H1 (cell line): ENCODE results near the gene ANKRD17. TPM values are rescaled to one million over a fixed set of nuclear protein-coding genes. Genes with fewer than 3 reads are reported as not detected.

Source experiments
- CTCF ChIA-PET: fragments of 300-600 bp; sonication (Branson Sonifier 250); formaldehyde crosslinking; loops from one replicate; lab custom pipeline; 2021; ENCODE audit not compliant: partially characterized antibody; lab: Charles Lee
- POLR2A ChIA-PET: fragments of 300-600 bp; sonication (Branson Sonifier 250); formaldehyde crosslinking; loops from one replicate; lab custom pipeline; 2021; ENCODE audit warnings: inconsistent platforms; ENCODE audit not compliant: partially characterized antibody; lab: Charles Lee
- DNase-seq, 2 experiments: peaks; one replicate each; pipeline versions ENCODE4 v3.0.0 to v3.0.0-alpha.2; 2010 to 2022; ENCODE audit warnings: low spot score in 2 of 2, low read depth in 1 of 2, mixed read lengths in 1 of 2
- FAIRE-seq: peaks from 2 replicates; lab custom pipeline; 2011; peaks lifted over from hg19 to GRCh38; lab: Jason Lieb, UNC
- H2AFZ ChIP-seq: 2 replicates; pipeline ENCODE4 v1.8.1; 2012; ENCODE audit warnings: low read length, inconsistent platforms
- H2AK5ac ChIP-seq: 2 replicates; pipeline ENCODE4 v1.6.1; 2013; ENCODE audit warnings: low read depth, low read length
- H2BK120ac ChIP-seq: replicated peaks from 2 replicates; pipeline ENCODE3; 2013; ENCODE audit warnings: low read depth, low read length, inconsistent platforms
- H2BK12ac ChIP-seq: 2 replicates; pipeline ENCODE4 v1.6.1; 2013; ENCODE audit warnings: low read depth, low read length
- H2BK15ac ChIP-seq: 2 replicates; pipeline ENCODE4 v1.6.1; 2013; ENCODE audit warnings: low read length
- H2BK20ac ChIP-seq: 2 replicates; pipeline ENCODE4 v1.6.1; 2013; ENCODE audit warnings: low read length
- H2BK5ac ChIP-seq: 2 replicates; pipeline ENCODE4 v1.6.1; 2013; ENCODE audit warnings: low read depth, low read length
- H3K14ac ChIP-seq: 2 replicates; pipeline ENCODE4 v1.6.1; 2013; ENCODE audit warnings: inconsistent platforms; ENCODE audit not compliant: insufficient read length
- H3K18ac ChIP-seq: 2 replicates; pipeline ENCODE4 v1.6.1; 2013; ENCODE audit warnings: low read length; ENCODE audit errors: extremely low read depth
- H3K23ac ChIP-seq: 2 replicates; pipeline ENCODE4 v1.6.1; 2013; ENCODE audit warnings: inconsistent platforms; ENCODE audit not compliant: insufficient read length
- H3K23me2 ChIP-seq: 2 replicates; pipeline ENCODE4 v1.6.1; 2013; ENCODE audit warnings: low read depth, low read length
- H3K27ac ChIP-seq: 2 replicates; pipeline ENCODE4 v1.6.1; 2011; ENCODE audit warnings: low read depth, low read length, inconsistent platforms
- H3K27me3 ChIP-seq, 4 experiments: replicated peaks in 1 of 4; 1 replicate in 1 of 4; 2 replicates in 3 of 4; pipeline versions ENCODE4 v1.6.1 to v1.8.1; 2011 to 2013; ENCODE audit warnings: low read length in 3 of 4, mild to moderate bottlenecking in 3 of 4, inconsistent platforms in 2 of 4, mixed read lengths in 2 of 4, moderate library complexity in 1 of 4; ENCODE audit not compliant: control insufficient read depth in 3 of 4, insufficient read depth in 3 of 4; ENCODE audit errors: extremely low read depth in 1 of 4
- H3K36me3 ChIP-seq, 4 experiments: 2 replicates each; pipeline versions ENCODE4 v1.6.1 to v1.8.1; 2011 to 2013; ENCODE audit warnings: mild to moderate bottlenecking in 4 of 4, low read length in 3 of 4, moderate library complexity in 2 of 4, control low read depth in 1 of 4, inconsistent platforms in 1 of 4; ENCODE audit not compliant: insufficient read depth in 4 of 4, control insufficient read depth in 2 of 4
- H3K4ac ChIP-seq: replicated peaks from 2 replicates; pipeline ENCODE3; 2013; ENCODE audit warnings: low read length, low read depth, mixed read lengths, inconsistent platforms; ENCODE audit not compliant: insufficient read length
- H3K4me1 ChIP-seq, 4 experiments: replicated peaks in 1 of 4; 1 replicate in 1 of 4; 2 replicates in 3 of 4; pipeline versions ENCODE4 v1.6.1 to v1.8.1; 2011 to 2013; ENCODE audit warnings: low read length in 3 of 4, inconsistent platforms in 2 of 4, mixed read lengths in 1 of 4; ENCODE audit not compliant: insufficient read depth in 4 of 4, control insufficient read depth in 3 of 4
- H3K4me2 ChIP-seq, 2 experiments: 2 replicates each; pipeline versions ENCODE4 v1.6.1 to v1.8.1; 2011 to 2013; ENCODE audit warnings: low read depth in 2 of 2, low read length in 2 of 2, control low read depth in 1 of 2, inconsistent platforms in 1 of 2, mild to moderate bottlenecking in 1 of 2; ENCODE audit not compliant: insufficient read depth in 1 of 2
- H3K4me3 ChIP-seq, 4 experiments: fragments of 200-600, 300-600 bp in 1 of 4; sonication (generic), shearing (Covaris generic), sonication (Bioruptor Twin) in 1 of 4; 2 replicates each; pipeline versions ENCODE4 v1.5.1 to v1.8.1; 2011 to 2016; ENCODE audit warnings: low read length in 4 of 4, low read depth in 3 of 4, control low read depth in 2 of 4, inconsistent platforms in 2 of 4, mild to moderate bottlenecking in 2 of 4, mixed read lengths in 1 of 4, moderate library complexity in 1 of 4; ENCODE audit not compliant: insufficient read depth in 2 of 4; ENCODE audit errors: extremely low read depth in 1 of 4
- H3K56ac ChIP-seq: replicated peaks from 2 replicates; pipeline ENCODE3; 2013; ENCODE audit warnings: low read depth, mild to moderate bottlenecking, mixed read lengths, low read length, inconsistent platforms; ENCODE audit not compliant: insufficient read length
- H3K79me1 ChIP-seq: 2 replicates; pipeline ENCODE4 v1.6.1; 2013; ENCODE audit warnings: low read depth, low read length, control low read depth
- H3K79me2 ChIP-seq, 2 experiments: 2 replicates each; pipeline versions ENCODE4 v1.6.1 to v1.8.1; 2012 to 2013; ENCODE audit warnings: low read length in 2 of 2, mild to moderate bottlenecking in 2 of 2, inconsistent platforms in 1 of 2; ENCODE audit not compliant: insufficient read depth in 2 of 2, control insufficient read depth in 1 of 2
- H3K9ac ChIP-seq, 4 experiments: replicated peaks in 1 of 4; 1 replicate in 1 of 4; 2 replicates in 3 of 4; pipeline versions ENCODE4 v1.6.1 to v1.8.1; 2011 to 2013; ENCODE audit warnings: low read depth in 3 of 4, low read length in 3 of 4, control low read depth in 2 of 4, mild to moderate bottlenecking in 2 of 4, moderate library complexity in 2 of 4, inconsistent platforms in 1 of 4; ENCODE audit errors: extremely low read depth in 1 of 4
- H3K9me3 ChIP-seq, 2 experiments: 2 replicates each; pipeline versions ENCODE4 v1.6.1 to v1.8.1; 2012 to 2013; ENCODE audit warnings: mild to moderate bottlenecking in 2 of 2, moderate library complexity in 2 of 2, control low read depth in 1 of 2, inconsistent platforms in 1 of 2, low read depth in 1 of 2, low read length in 1 of 2, mixed read lengths in 1 of 2; ENCODE audit not compliant: insufficient read depth in 2 of 2
- H4K20me1 ChIP-seq, 2 experiments: replicated peaks in 1 of 2; 2 replicates each; pipeline versions ENCODE3 to v1.8.1; 2011 to 2013; ENCODE audit warnings: inconsistent platforms in 2 of 2, low read length in 2 of 2, mild to moderate bottlenecking in 1 of 2; ENCODE audit not compliant: insufficient read depth in 2 of 2, control insufficient read depth in 1 of 2
- H4K5ac ChIP-seq: 2 replicates; pipeline ENCODE4 v1.6.1; 2013; ENCODE audit warnings: low read length, low read depth, mixed read lengths, inconsistent platforms; ENCODE audit not compliant: insufficient read length
- H4K8ac ChIP-seq: 2 replicates; pipeline ENCODE4 v1.8.0; 2013; ENCODE audit warnings: mild to moderate bottlenecking, moderate library complexity, low read length, inconsistent platforms; ENCODE audit not compliant: insufficient read depth; ENCODE audit errors: extremely low read depth
- H4K91ac ChIP-seq: replicated peaks from 2 replicates; pipeline ENCODE3; 2013; ENCODE audit warnings: low read length, mixed read lengths, inconsistent platforms; ENCODE audit not compliant: insufficient read length
- CEBPB ChIP-seq: IDR thresholded peaks from 2 replicates; pipeline ENCODE4 v1.6.1; 2012; ENCODE audit warnings: low read depth, low read length
- KDM1A ChIP-seq: fragments of 200-600, 300-600 bp; sonication (generic); IDR thresholded peaks from 2 replicates; pipeline ENCODE4 v1.7.1; 2016; ENCODE audit warnings: mild to moderate bottlenecking, low read length, borderline replicate concordance
- KDM4A ChIP-seq: IDR thresholded peaks from one replicate; pipeline ENCODE4 v1.7.1; 2012; ENCODE audit warnings: low read depth, mild to moderate bottlenecking, moderate library complexity, low read length, inconsistent platforms; ENCODE audit not compliant: severe bottlenecking
- POLR2A ChIP-seq, 2 experiments: IDR thresholded peaks; 1 replicate in 1 of 2; 2 replicates in 1 of 2; pipeline ENCODE4 v1.6.1; 2011; ENCODE audit warnings: low read depth in 2 of 2, low read length in 2 of 2, mild to moderate bottlenecking in 2 of 2; ENCODE audit errors: control extremely low read depth in 1 of 2
- SRF ChIP-seq: IDR thresholded peaks from 2 replicates; pipeline ENCODE4 v1.6.1; 2011; ENCODE audit warnings: mild to moderate bottlenecking, low read depth, low read length, moderate library complexity
- TCF12 ChIP-seq: IDR thresholded peaks from 2 replicates; pipeline ENCODE4 v1.6.1; 2011; ENCODE audit warnings: low read depth, mild to moderate bottlenecking, low read length
- TEAD4 ChIP-seq: IDR thresholded peaks from 2 replicates; pipeline ENCODE4 v1.6.1; 2012; ENCODE audit warnings: low read depth, low read length, inconsistent platforms, mixed read lengths
- YY1 ChIP-seq: IDR thresholded peaks from 2 replicates; pipeline ENCODE4 v1.6.1; 2011; ENCODE audit warnings: low read depth, mild to moderate bottlenecking, low read length
- WGBS, 2 experiments: shearing (Covaris generic) in 1 of 2; methylation state at CpG; one replicate each; pipeline versions ENCODE4 v1.1.6 to v1.1.7; 2013 to 2015; ENCODE audit warnings: low lambda C conversion rate in 2 of 2, mixed read lengths in 2 of 2, inconsistent platforms in 1 of 2, low coverage in 1 of 2, missing lambda C conversion rate in 1 of 2; ENCODE audit not compliant: insufficient replicate concordance in 2 of 2, insufficient coverage in 1 of 2, insufficient read length in 1 of 2; ENCODE audit errors: extremely low coverage in 1 of 2, missing lambda C conversion rate in 1 of 2; 5-methylcytosine and 5-hydroxymethylcytosine counted together
- polyA plus RNA-seq, 7 experiments: library from polyadenylated mRNA; depleted of rRNA in 3 of 7; stranded (reverse) in 5 of 7; unstranded in 2 of 7; fragments of >200 nt in 5 of 7; fragments of 200-250 nt in 2 of 7; gene quantifications; 1 replicate in 5 of 7; 2 replicates in 1 of 7; 4 replicates in 1 of 7; pipeline versions ENCODE4 v1.2.1 to v1.2.3, GENCODE V29; 2011 to 2013; ENCODE audit warnings: missing spikeins in 2 of 7, mixed read lengths in 2 of 7
- total RNA-seq: library from RNA; stranded (reverse); fragmentation: NEBNext Ultra II Directional; extraction: Animal tissue kit (Norgen Biotek cat#: 25700); gene quantifications from 2 replicates; pipeline ENCODE4 v1.2.1, GENCODE V29; 2021
- TF ChIP-seq, protein P1 (sequence below): IDR thresholded peaks from 2 replicates; pipeline ENCODE4 v1.6.1; 2012; ENCODE audit warnings: inconsistent platforms
- TF ChIP-seq, protein P2 (sequence below): IDR thresholded peaks from 2 replicates; pipeline ENCODE4 v1.6.1; 2012; ENCODE audit warnings: low read length, inconsistent platforms

The ANKRD17 gene
- total and polyA plus RNA-seq, 2 of the 8 experiments (the other 6 are each of a cell fraction or from before 2014, with no cell fraction given) = 42.4 to 93.7 TPM

DNA sequence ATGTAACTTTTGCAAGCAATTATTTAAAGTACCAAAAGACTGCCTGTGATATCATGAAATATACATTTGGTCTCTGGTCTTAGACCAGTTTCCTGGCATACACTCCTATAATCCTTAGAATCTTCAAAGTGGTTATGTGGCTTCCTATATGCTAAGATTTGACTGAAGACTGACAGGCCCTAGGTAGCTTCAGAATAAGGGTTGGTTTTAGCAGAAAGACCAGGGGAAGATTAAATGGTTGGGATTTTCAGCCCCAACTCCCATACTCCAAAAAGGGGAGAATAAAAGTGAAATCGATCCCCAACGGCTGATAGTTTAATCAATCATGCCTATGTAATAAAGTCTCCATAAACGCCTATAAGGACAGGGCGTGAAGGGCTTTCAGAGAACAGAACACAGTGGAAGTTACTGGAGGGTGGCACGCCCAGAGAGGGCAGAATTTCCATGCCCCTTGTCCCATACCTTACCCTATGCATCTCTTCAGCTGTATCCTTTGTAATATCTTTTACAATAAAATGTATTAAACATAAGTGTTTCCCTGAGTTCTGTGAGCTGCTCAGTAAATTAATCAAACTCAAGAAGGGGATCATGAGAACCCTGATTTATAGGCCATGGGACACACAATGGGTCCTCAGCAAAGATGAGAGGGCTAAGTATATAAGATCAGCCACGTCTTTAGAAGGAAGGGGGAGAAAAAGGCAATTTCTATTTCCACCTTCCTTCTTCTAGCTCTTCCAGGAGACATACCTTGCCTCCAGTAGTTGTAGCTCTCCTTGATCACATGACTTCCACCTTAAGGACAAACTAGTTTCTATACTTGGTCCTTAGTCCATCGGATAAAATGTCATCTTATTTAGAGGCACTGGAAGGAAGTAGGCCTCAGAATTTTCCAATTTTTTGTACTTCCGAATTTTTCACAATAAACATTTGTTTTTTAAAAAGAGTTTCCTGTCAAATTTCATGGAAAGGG, 26.8 kb downstream of the ANKRD17 start:
- POLR2A ChIA-PET = interaction anchor here (0.7 kb wide), 1 partner anchor 9 kb away, joined by 3 read pairs; no protein-coding TSS in a partner anchor
- FAIRE-seq = no peak
- TF ChIP-seq KDM4A (no peak), SRF (no peak), TEAD4 (no peak), YY1 (no peak), POLR2A (IDR thresholded peaks at IDR 0.05; ENCODE audit: control extremely low read depth in 1 of 2, low read depth in 2 of 2, low read length in 2 of 2) (no peak), CEBPB (no peak), TCF12 (no peak), KDM1A (no peak)
- TF ChIP-seq, protein P1, sequence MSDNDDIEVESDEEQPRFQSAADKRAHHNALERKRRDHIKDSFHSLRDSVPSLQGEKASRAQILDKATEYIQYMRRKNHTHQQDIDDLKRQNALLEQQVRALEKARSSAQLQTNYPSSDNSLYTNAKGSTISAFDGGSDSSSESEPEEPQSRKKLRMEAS = no peak
- TF ChIP-seq, protein P2, sequence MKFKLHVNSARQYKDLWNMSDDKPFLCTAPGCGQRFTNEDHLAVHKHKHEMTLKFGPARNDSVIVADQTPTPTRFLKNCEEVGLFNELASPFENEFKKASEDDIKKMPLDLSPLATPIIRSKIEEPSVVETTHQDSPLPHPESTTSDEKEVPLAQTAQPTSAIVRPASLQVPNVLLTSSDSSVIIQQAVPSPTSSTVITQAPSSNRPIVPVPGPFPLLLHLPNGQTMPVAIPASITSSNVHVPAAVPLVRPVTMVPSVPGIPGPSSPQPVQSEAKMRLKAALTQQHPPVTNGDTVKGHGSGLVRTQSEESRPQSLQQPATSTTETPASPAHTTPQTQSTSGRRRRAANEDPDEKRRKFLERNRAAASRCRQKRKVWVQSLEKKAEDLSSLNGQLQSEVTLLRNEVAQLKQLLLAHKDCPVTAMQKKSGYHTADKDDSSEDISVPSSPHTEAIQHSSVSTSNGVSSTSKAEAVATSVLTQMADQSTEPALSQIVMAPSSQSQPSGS = no peak

More for the DNA sequence above, 26.8 kb downstream of the ANKRD17 start:
- H4K91ac ChIP-seq = no peak overlapping the region
- H2BK12ac ChIP-seq = no peak overlapping the region
- H3K4me1 ChIP-seq = no peaks in the 10 kb centered on the region
- H3K27ac ChIP-seq = no peak overlapping the region
- H2BK5ac ChIP-seq = no peak overlapping the region
- no peak overlapping the region for H3K4me2 ChIP-seq
- peaks cover 0 to 8% of the 10 kb centered on the region in 2 experiments for H4K20me1 ChIP-seq
- no peak overlapping the region for H3K18ac ChIP-seq
- no peaks in the 10 kb centered on the region for H3K23me2 ChIP-seq
- no peak overlapping the region for H2AK5ac ChIP-seq
- peaks cover 0 to 92% of the 10 kb centered on the region in 2 experiments; a peak in 3 of 4 replicates for H3K79me2 ChIP-seq
- no peak overlapping the region for H3K9ac ChIP-seq
- CTCF ChIA-PET = no interaction called here
- 94% methylated on average over 8 of the region's 8 CpGs; no CpG with 5 or more reads in 1 of the 2 experiments for whole genome bisulfite sequencing, 2 experiments
- H4K8ac ChIP-seq = no peak overlapping the region
- H3K56ac ChIP-seq = no peak overlapping the region
- H2AFZ ChIP-seq = no peak overlapping the region
- no peak overlapping the region for H2BK15ac ChIP-seq
- H3K79me1 ChIP-seq = 0 out of 2 replicates have a peak, but pooled peaks cover 2% of the 10 kb centered on the region
- no peak for DNase-seq
- no peak overlapping the region for H4K5ac ChIP-seq
- H3K4ac ChIP-seq = no peak overlapping the region
- no peak overlapping the region for H3K14ac ChIP-seq
- no peaks in the 10 kb centered on the region for H3K27me3 ChIP-seq
- no peak overlapping the region for H3K4me3 ChIP-seq
- H3K9me3 ChIP-seq = no peaks in the 10 kb centered on the region
- H2BK20ac ChIP-seq = no peak overlapping the region
- no peak overlapping the region for H3K23ac ChIP-seq
- no peak overlapping the region for H2BK120ac ChIP-seq
- H3K36me3 ChIP-seq = peaks cover 2 to 20% (median 7%) of the 10 kb centered on the region in 4 experiments; a peak in 4 of 8 replicates
